ENCODE measurements around the gene UBAC1. TPM values are rescaled to one million over a fixed set of nuclear protein-coding genes. Genes with fewer than 3 reads are reported as not detected.
A peak's percentile ranks its signal among the peaks of the same experiment; 100 is the strongest.
"Not testable (repeated sequence)": the region's sequence is repeated elsewhere in the genome, so short reads cannot be mapped to it uniquely, and the experiment has no call there.

UBAC1 gene
- total RNA-seq, 1 donor from 2014 or later = 31.0 TPM

- Histone ChIP-seq H3K36me3 (no peaks in the 10 kb centered on the region), H3K9me3 (peaks cover 0 to 8% of the 10 kb centered on the region in 2 donors), H3K4me3 (no peak overlapping the region), H3K27ac (no peak overlapping the region), H3K27me3 (no peaks in the 10 kb centered on the region), H3K4me1 (no peaks in the 10 kb centered on the region)
- intact Hi-C loops (cut with DNase I) = no loop called here
- DNase-seq (ENCODE audit: low spot score in 2 of 2) = peak in 1 of 2 donors; percentile 19
- no peak for TF ChIP-seq CTCF (IDR thresholded peaks at IDR 0.05)
Measured at GRCh38 chr9:135898634-135899407, 62.4 kb downstream of the UBAC1 start.

GRCh38 chr9:135896626-135897025, 64.5 kb downstream of the UBAC1 start:
- TF ChIP-seq CTCF (IDR thresholded peaks at IDR 0.05) = no peak
- Histone ChIP-seq H3K9me3 (peaks cover 0 to 8% of the 10 kb centered on the region in 2 donors), H3K27ac (no peak overlapping the region), H3K4me1 (no peaks in the 10 kb centered on the region), H3K27me3 (no peaks in the 10 kb centered on the region), H3K4me3 (no peak overlapping the region), H3K36me3 (no peaks in the 10 kb centered on the region)
- DNase-seq (ENCODE audit: low spot score in 2 of 2) = no peak
- intact Hi-C loops (cut with DNase I) = no loop called here

GRCh38 chr9:135896205-135896604, 65.0 kb downstream of the UBAC1 start:
- no peak for DNase-seq (ENCODE audit: low spot score in 2 of 2)
- Histone ChIP-seq H3K36me3 (no peaks in the 10 kb centered on the region), H3K4me3 (no peak overlapping the region), H3K27ac (no peak overlapping the region), H3K9me3 (peaks cover 0 to 8% of the 10 kb centered on the region in 2 donors), H3K27me3 (no peaks in the 10 kb centered on the region), H3K4me1 (no peaks in the 10 kb centered on the region)
- intact Hi-C loops (cut with DNase I) = no loop called here
- no peak for TF ChIP-seq CTCF (IDR thresholded peaks at IDR 0.05)

- no peak for TF ChIP-seq CTCF (IDR thresholded peaks at IDR 0.05)
- H3K4me3 ChIP-seq = no peak overlapping the region
- no peaks in the 10 kb centered on the region for H3K27me3 ChIP-seq
- no peaks in the 10 kb centered on the region for H3K4me1 ChIP-seq
- peaks cover 0 to 8% of the 10 kb centered on the region in 2 donors for H3K9me3 ChIP-seq
- intact Hi-C loops (cut with DNase I) = no loop called here
- no peak overlapping the region for H3K27ac ChIP-seq
- H3K36me3 ChIP-seq = no peaks in the 10 kb centered on the region
- no peak for DNase-seq (ENCODE audit: low spot score in 2 of 2)
Measured at GRCh38 chr9:135895202-135895848, 65.8 kb downstream of the UBAC1 start.

- peaks cover 0 to 1% of the 10 kb centered on the region in 2 donors for H3K4me1 ChIP-seq
- H3K27ac ChIP-seq = no peak overlapping the region
- no peaks in the 10 kb centered on the region for H3K27me3 ChIP-seq
- no peak for TF ChIP-seq CTCF (IDR thresholded peaks at IDR 0.05)
- intact Hi-C loops (cut with DNase I) = no loop called here
- no peak for DNase-seq (ENCODE audit: low spot score in 2 of 2)
- no peaks in the 10 kb centered on the region for H3K36me3 ChIP-seq
- H3K4me3 ChIP-seq = no peak overlapping the region
- peaks cover 0 to 8% of the 10 kb centered on the region in 2 donors for H3K9me3 ChIP-seq
Measured at GRCh38 chr9:135893104-135893503, 68.1 kb downstream of the UBAC1 start.

GRCh38 chr9:135892327-135892726, 68.8 kb downstream of the UBAC1 start:
- intact Hi-C loops (cut with DNase I); H3K36me3 ChIP-seq; H3K4me1 ChIP-seq; DNase-seq (ENCODE audit: low spot score in 2 of 2); H3K27ac ChIP-seq; H3K27me3 ChIP-seq; H3K9me3 ChIP-seq; H3K4me3 ChIP-seq: not testable (repeated sequence)

All from ascending aorta (tissue), 2 donors.